SU-DHL-6 (cell line): ENCODE results near the gene SOD3.

Experiments used
- H2AFZ ChIP-seq: fragments of 200-600 bp; sonication (generic); 2 replicates; pipeline ENCODE4 v1.6.1; 2014; ENCODE audit warnings: low read depth, mild to moderate bottlenecking, moderate library complexity, mixed read lengths, antibody characterized with exemption, low read length; ENCODE audit not compliant: severe bottlenecking
- H3F3A ChIP-seq: fragments of 200-600 bp; shearing (Covaris generic); 2 replicates; pipeline ENCODE4 v1.6.0; 2016; ENCODE audit warnings: antibody characterized with exemption, mild to moderate bottlenecking; ENCODE audit not compliant: insufficient read depth
- H3K27ac ChIP-seq: fragments of 200-600 bp; sonication (generic); 2 replicates; pipeline ENCODE4 v1.5.1; 2016; ENCODE audit warnings: low read depth, mild to moderate bottlenecking, low read length, moderate library complexity, mixed read lengths
- H3K27me3 ChIP-seq: fragments of 200-600 bp; sonication (generic), shearing (Covaris generic); 2 replicates; pipeline ENCODE4 v1.6.0; 2014; ENCODE audit warnings: mild to moderate bottlenecking, low read length
- H3K36me3 ChIP-seq: fragments of 200-600 bp; sonication (generic); 2 replicates; pipeline ENCODE4 v1.6.1; 2014; ENCODE audit warnings: mild to moderate bottlenecking, low read length, mixed read lengths
- H3K4me2 ChIP-seq: fragments of 300-600, 200-600 bp; shearing (Covaris generic), sonication (generic); 2 replicates; pipeline ENCODE4 v1.6.0; 2014; ENCODE audit warnings: low read length, low read depth, mild to moderate bottlenecking; ENCODE audit not compliant: poor library complexity, severe bottlenecking
- H3K4me3 ChIP-seq: fragments of 200-600 bp; sonication (generic); 2 replicates; pipeline ENCODE4 v1.5.1; 2014; ENCODE audit warnings: antibody characterized with exemption, low read length, mild to moderate bottlenecking, mixed read lengths; ENCODE audit not compliant: insufficient read depth, poor library complexity, severe bottlenecking
- H3K79me2 ChIP-seq: fragments of 200-600 bp; sonication (generic); 2 replicates; pipeline ENCODE4 v1.6.1; 2014; ENCODE audit warnings: mild to moderate bottlenecking, low read length, moderate library complexity; ENCODE audit not compliant: insufficient read depth
- H3K9ac ChIP-seq: fragments of 200-600 bp; sonication (generic); 2 replicates; pipeline ENCODE4 v1.7.0; 2014; ENCODE audit warnings: mild to moderate bottlenecking, low read length
- H3K9me2 ChIP-seq: fragments of 200-600 bp; sonication (generic); replicated peaks from 2 replicates; pipeline ENCODE4 v1.6.1; 2014; ENCODE audit warnings: low read length; ENCODE audit not compliant: insufficient read depth
- H3K9me3 ChIP-seq: fragments of 200-600 bp; sonication (generic); 2 replicates; pipeline ENCODE4 v1.6.1; 2014; ENCODE audit warnings: low read length, mixed read lengths; ENCODE audit not compliant: insufficient read depth
- H4K20me1 ChIP-seq: fragments of 200-600 bp; sonication (generic); 2 replicates; pipeline ENCODE4 v1.6.1; 2014; ENCODE audit warnings: low read depth, mild to moderate bottlenecking, antibody characterized with exemption, low read length, moderate library complexity, mixed read lengths
- CTCF ChIP-seq: fragments of 200-600 bp; sonication (generic); IDR thresholded peaks from one replicate; pipeline ENCODE4 v1.5.1; 2017; ENCODE audit warnings: antibody characterized with exemption, mild to moderate bottlenecking, low read length, moderate library complexity; ENCODE audit not compliant: insufficient read depth, poor library complexity, severe bottlenecking
- EZH2phosphoT487 ChIP-seq: fragments of 200-600 bp; sonication (generic), shearing (Covaris generic); conservative IDR thresholded peaks from 2 replicates; pipeline ENCODE4 v1.6.1; 2018; ENCODE audit warnings: mild to moderate bottlenecking, antibody characterized with exemption, low read length, moderate library complexity, mixed read lengths

Gene SOD3

GRCh38 chr4:24748758-24749350 lies 46.5 kb upstream of the SOD3 start:
- Histone ChIP-seq H3K27ac (no peak overlapping the region), H4K20me1 (no peaks in the 10 kb centered on the region), H3K4me3 (no peak overlapping the region), H3K79me2 (no peaks in the 10 kb centered on the region), H3F3A (no peaks in the 10 kb centered on the region), H2AFZ (no peak overlapping the region), H3K9me3 (no peaks in the 10 kb centered on the region), H3K36me3 (no peaks in the 10 kb centered on the region), H3K9me2 (no peaks in the 10 kb centered on the region), H3K27me3 (no peaks in the 10 kb centered on the region), H3K9ac (no peak overlapping the region), H3K4me2 (no peak overlapping the region)
- TF ChIP-seq CTCF: no peak
- TF ChIP-seq EZH2phosphoT487: no peak

GRCh38 chr4:24750106-24750505 lies 45.3 kb upstream of the SOD3 start:
- no peaks in the 10 kb centered on the region for H3K79me2 ChIP-seq
- no peaks in the 10 kb centered on the region for H3K9me2 ChIP-seq
- no peaks in the 10 kb centered on the region for H4K20me1 ChIP-seq
- H3K9ac ChIP-seq: no peak overlapping the region
- no peak overlapping the region for H2AFZ ChIP-seq
- no peaks in the 10 kb centered on the region for H3F3A ChIP-seq
- H3K4me3 ChIP-seq: no peak overlapping the region
- no peaks in the 10 kb centered on the region for H3K9me3 ChIP-seq
- TF ChIP-seq EZH2phosphoT487 (no peak), CTCF (no peak)
- H3K36me3 ChIP-seq: no peaks in the 10 kb centered on the region
- H3K27ac ChIP-seq: no peak overlapping the region
- no peaks in the 10 kb centered on the region for H3K27me3 ChIP-seq
- H3K4me2 ChIP-seq: no peak overlapping the region

- H3K9me2 ChIP-seq: no peaks in the 10 kb centered on the region
- no peak overlapping the region for H2AFZ ChIP-seq
- no peaks in the 10 kb centered on the region for H3K79me2 ChIP-seq
- no peaks in the 10 kb centered on the region for H3F3A ChIP-seq
- TF ChIP-seq CTCF (no peak), EZH2phosphoT487 (no peak)
- H3K27me3 ChIP-seq: no peaks in the 10 kb centered on the region
- no peak overlapping the region for H3K27ac ChIP-seq
- H3K9me3 ChIP-seq: no peaks in the 10 kb centered on the region
- no peaks in the 10 kb centered on the region for H3K36me3 ChIP-seq
- no peaks in the 10 kb centered on the region for H4K20me1 ChIP-seq
- H3K4me3 ChIP-seq: no peak overlapping the region
- no peak overlapping the region for H3K9ac ChIP-seq
- H3K4me2 ChIP-seq: no peak overlapping the region
These were observed 43.3 kb upstream of the SOD3 start for GRCh38 chr4:24751926-24752539.
